Caco-2 (cell line): ENCODE data around the gene SLCO6A1. TPM values are rescaled to one million over a fixed set of nuclear protein-coding genes. Genes with fewer than 3 reads are reported as not detected.

Experiments used
- BruUV-seq: library from RNA; stranded (reverse); fragments of 400-500 nt; replicated peaks from 2 replicates; lab custom pipeline; 2021; lab: Mats Ljungman, UMichigan
- CTCF ChIA-PET: fragments of 300-600 bp; sonication (Branson Sonifier 250); formaldehyde crosslinking; loops from one replicate; lab custom pipeline; 2022; ENCODE audit warnings: antibody characterized with exemption; lab: Charles Lee
- POLR2A ChIA-PET: fragments of 300-600 bp; sonication (Branson Sonifier 250); formaldehyde crosslinking; loops from one replicate; lab custom pipeline; 2022; ENCODE audit warnings: antibody characterized with exemption; lab: Charles Lee
- DNase-seq, 2 experiments: peaks; one replicate each; pipeline versions ENCODE4 v3.0.0 to v3.0.0-alpha.2; 2020 to 2022
- H3K27me3 ChIP-seq: replicated peaks from 2 replicates; pipeline ENCODE4 v1.6.0; 2011; ENCODE audit warnings: low read length; ENCODE audit not compliant: control insufficient read depth, insufficient read depth
- H3K36me3 ChIP-seq: 2 replicates; pipeline ENCODE4 v1.5.1; 2011; ENCODE audit warnings: low read length; ENCODE audit not compliant: control insufficient read depth, insufficient read depth
- H3K4me1 ChIP-seq: fragments of 250-450 bp; sonication (Bioruptor Pico); 2 replicates; pipeline ENCODE4 v1.5.1; 2020; ENCODE audit warnings: mild to moderate bottlenecking
- H3K4me3 ChIP-seq: 2 replicates; pipeline ENCODE4 v1.5.1; 2011; ENCODE audit warnings: low read depth, mild to moderate bottlenecking, control low read depth, low read length
- H3K9me3 ChIP-seq: fragments of 250-450 bp; sonication (Bioruptor Pico); 2 replicates; pipeline ENCODE4 v1.5.1; 2020; ENCODE audit warnings: mild to moderate bottlenecking, moderate library complexity
- H3K27ac Mint-ChIP-seq: one replicate; pipeline ENCODE4 v1.8.0; 2022; ENCODE audit warnings: mixed read lengths; ENCODE audit not compliant: unreplicated experiment
- H3K27me3 Mint-ChIP-seq: one replicate; pipeline ENCODE4 v1.8.0; 2022; ENCODE audit warnings: mixed read lengths; ENCODE audit not compliant: insufficient read depth, unreplicated experiment
- H3K36me3 Mint-ChIP-seq: one replicate; pipeline ENCODE4 v1.8.0; 2022; ENCODE audit warnings: mild to moderate bottlenecking, mixed read lengths; ENCODE audit not compliant: insufficient read depth, unreplicated experiment
- H3K4me1 Mint-ChIP-seq: one replicate; pipeline ENCODE4 v1.8.0; 2022; ENCODE audit warnings: low read depth, mixed read lengths; ENCODE audit not compliant: unreplicated experiment
- H3K4me3 Mint-ChIP-seq: one replicate; pipeline ENCODE4 v1.8.0; 2022; ENCODE audit warnings: mild to moderate bottlenecking, moderate library complexity, mixed read lengths; ENCODE audit not compliant: unreplicated experiment
- H3K9me3 Mint-ChIP-seq: one replicate; pipeline ENCODE4 v1.8.0; 2022; ENCODE audit warnings: mixed read lengths; ENCODE audit not compliant: unreplicated experiment
- CTCF ChIP-seq, 2 experiments: fragments of 200-600 bp in 1 of 2; IDR thresholded peaks; 1 replicate in 1 of 2; 2 replicates in 1 of 2; pipeline versions ENCODE4 v1.5.1 to v1.8.0; 2011 to 2022; ENCODE audit warnings: antibody characterized with exemption in 1 of 2, control low read depth in 1 of 2, inconsistent platforms in 1 of 2, low read depth in 1 of 2, low read length in 1 of 2, mild to moderate bottlenecking in 1 of 2, moderate library complexity in 1 of 2; ENCODE audit not compliant: insufficient read depth in 1 of 2, severe bottlenecking in 1 of 2, unreplicated experiment in 1 of 2
- intact Hi-C: fragments of 100-400 bp; cut with micrococcal nuclease; formaldehyde crosslinking; loops from one replicate; pipeline ENCODE4 v1.10.0; 2022; ENCODE audit not compliant: unreplicated experiment
- total RNA-seq: library from RNA; stranded (reverse); gene quantifications from 2 replicates; pipeline ENCODE4 v1.2.3, GENCODE V29; 2022

Gene SLCO6A1
- total RNA-seq, 1 experiment from 2014 or later: not detected

- Histone ChIP-seq H3K4me1 (no peaks in the 10 kb centered on the region), H3K9me3 (no peaks in the 10 kb centered on the region), H3K4me3 (no peak overlapping the region), H3K27me3 (no peaks in the 10 kb centered on the region), H3K36me3 (no peaks in the 10 kb centered on the region)
- Mint-ChIP-seq H3K4me3 (no peak overlapping the region), H3K36me3 (no peaks in the 10 kb centered on the region), H3K4me1 (no peaks in the 10 kb centered on the region), H3K27me3 (no peaks in the 10 kb centered on the region), H3K9me3 (no peaks in the 10 kb centered on the region), H3K27ac (no peak overlapping the region)
- no TSS peak for BruUV-seq
- TF ChIP-seq CTCF (IDR thresholded peaks at IDR 0.05; ENCODE audit: insufficient read depth in 1 of 2, low read depth in 1 of 2, low read length in 1 of 2, severe bottlenecking in 1 of 2, unreplicated experiment in 1 of 2): no peak
- intact Hi-C loops: no loop called here
- ChIA-PET CTCF (no interaction called here), POLR2A (no interaction called here)
- no peak for DNase-seq
Measured at GRCh38 chr5:102341681-102342288, 157.0 kb downstream of the SLCO6A1 start.

GRCh38 chr5:102324714-102325113 lies 174.1 kb downstream of the SLCO6A1 start:
- Mint-ChIP-seq H3K27ac (no peak overlapping the region), H3K27me3 (peaks cover 3% of the 10 kb centered on the region), H3K4me3 (no peak overlapping the region), H3K4me1 (no peaks in the 10 kb centered on the region), H3K36me3 (no peaks in the 10 kb centered on the region), H3K9me3 (no peaks in the 10 kb centered on the region)
- DNase-seq: no peak
- intact Hi-C loops: no loop called here
- no peak for TF ChIP-seq CTCF (IDR thresholded peaks at IDR 0.05; ENCODE audit: insufficient read depth in 1 of 2, low read depth in 1 of 2, low read length in 1 of 2, severe bottlenecking in 1 of 2, unreplicated experiment in 1 of 2)
- Histone ChIP-seq H3K36me3 (no peaks in the 10 kb centered on the region), H3K27me3 (no peaks in the 10 kb centered on the region), H3K4me1 (no peaks in the 10 kb centered on the region), H3K9me3 (no peaks in the 10 kb centered on the region), H3K4me3 (no peak overlapping the region)
- BruUV-seq: no TSS peak
- ChIA-PET CTCF (no interaction called here), POLR2A (no interaction called here)

Other genes starting within 250 kb of the SLCO6A1 start
- gene SLCO4C1, start 202.7 kb downstream of the SLCO6A1 start, total RNA-seq: 1.3 and 1.5 TPM in 2 replicates